Measurements from ENCODE around the gene NDUFA8.

Gene NDUFA8

GRCh38 chr9:122134822-122135528 is 24.6 kb downstream of the NDUFA8 start:
- no peak for DNase-seq

GRCh38 chr9:122133984-122134535 is 25.5 kb downstream of the NDUFA8 start:
- no peak for DNase-seq

- DNase-seq: no peak
Observed at GRCh38 chr9:122133263-122133983, 26.2 kb downstream of the NDUFA8 start.

- DNase-seq: no peak
Observed at GRCh38 chr9:122132539-122132938, 27.0 kb downstream of the NDUFA8 start.

- no peak for DNase-seq
Observed at GRCh38 chr9:122131401-122132001, 28.1 kb downstream of the NDUFA8 start.

GRCh38 chr9:122130837-122131236 is 28.7 kb downstream of the NDUFA8 start:
- DNase-seq: no peak

- DNase-seq: no peak
Observed at GRCh38 chr9:122129969-122130368, 29.6 kb downstream of the NDUFA8 start.

- DNase-seq: no peak
Observed at GRCh38 chr9:122128969-122129343, 30.6 kb downstream of the NDUFA8 start.

- no peak for DNase-seq
Observed at GRCh38 chr9:122128007-122128968, 31.3 kb downstream of the NDUFA8 start.

- DNase-seq: peak in 1 of 2 experiments; percentile 18
Observed at GRCh38 chr9:122127396-122127798, 32.2 kb downstream of the NDUFA8 start.

- DNase-seq: peak in 1 of 2 experiments; percentile 11
Observed at GRCh38 chr9:122126331-122127261, 33.0 kb downstream of the NDUFA8 start.

GRCh38 chr9:122125509-122126330 is 33.9 kb downstream of the NDUFA8 start:
- no peak for DNase-seq

GRCh38 chr9:122125158-122125508 is 34.4 kb downstream of the NDUFA8 start:
- peak; percentile 82 to 85 for DNase-seq

- DNase-seq: no peak
Observed at GRCh38 chr9:122124528-122124927, 35.1 kb downstream of the NDUFA8 start.

GRCh38 chr9:122124048-122124447 is 35.5 kb downstream of the NDUFA8 start:
- no peak for DNase-seq

- DNase-seq: peak; percentile 78 to 85
Observed at GRCh38 chr9:122122903-122123632, 36.5 kb downstream of the NDUFA8 start.

- DNase-seq: no peak
Observed at GRCh38 chr9:122122468-122122867, 37.1 kb downstream of the NDUFA8 start.

- DNase-seq: no peak
Observed at GRCh38 chr9:122121931-122122330, 37.6 kb downstream of the NDUFA8 start.

- no peak for DNase-seq
Observed at GRCh38 chr9:122121391-122121790, 38.2 kb downstream of the NDUFA8 start.
